SH-SY5Y (cell line): ENCODE results near the gene UBQLNL.

ENCODE experiments used
- GATA2 ChIP-seq: IDR thresholded peaks from 2 replicates; pipeline ENCODE4 v1.6.1; 2011; ENCODE audit warnings: mild to moderate bottlenecking, low read depth, low read length
- GATA3 ChIP-seq: IDR thresholded peaks from 2 replicates; pipeline ENCODE4 v1.6.1; 2011; ENCODE audit warnings: low read depth, mild to moderate bottlenecking, low read length, moderate library complexity

DNA sequence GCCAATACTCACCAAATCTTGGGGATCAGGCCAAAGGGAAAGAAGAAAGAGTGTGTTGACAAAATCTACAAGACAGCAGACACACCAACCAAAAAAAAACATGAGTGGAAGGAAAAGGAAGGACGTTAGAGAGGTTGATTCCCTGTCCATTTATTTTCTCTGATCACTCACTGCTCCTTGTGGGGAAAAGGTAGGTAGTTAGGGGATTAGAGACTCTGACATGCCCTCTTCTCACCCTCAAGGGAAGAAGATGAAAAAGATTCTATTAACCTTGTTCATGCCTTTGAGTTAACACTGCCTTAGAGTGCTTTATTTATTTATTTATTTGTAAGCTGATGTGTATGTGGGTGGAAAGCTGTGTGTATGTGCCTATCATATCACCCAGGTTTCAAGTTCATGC lies 31.9 kb upstream of the UBQLNL start, which contains the start of gene OR52H1:
- no peak for TF ChIP-seq GATA2
- no peak for TF ChIP-seq GATA3
